ENCODE measurements around the gene HMGXB3.

DNA sequence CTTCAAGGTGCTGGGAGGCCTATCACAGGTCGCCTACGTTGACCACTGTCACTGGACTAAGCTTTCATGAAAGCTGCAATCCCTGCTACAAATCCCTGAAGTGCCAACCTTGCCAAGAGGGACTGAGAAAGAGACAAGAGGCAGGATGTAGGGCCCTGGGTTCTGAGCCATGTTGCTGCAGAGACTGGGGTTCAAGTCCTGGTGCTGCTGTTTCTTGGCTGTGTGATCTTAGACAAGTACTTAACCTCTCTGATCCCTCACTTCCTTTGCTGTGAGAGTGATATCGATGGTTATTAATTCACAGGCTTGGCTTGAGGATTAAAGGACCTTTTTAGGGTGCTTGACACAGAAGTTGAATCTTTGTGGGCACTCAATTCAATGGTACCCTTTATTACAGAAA is 70.3 kb downstream of the HMGXB3 start:
- TF ChIP-seq POLR2A (IDR thresholded peaks at IDR 0.05; ENCODE audit: low read depth) (no peak), EP300 (IDR thresholded peaks at IDR 0.05) (no peak)
- TF ChIP-seq, protein P1, sequence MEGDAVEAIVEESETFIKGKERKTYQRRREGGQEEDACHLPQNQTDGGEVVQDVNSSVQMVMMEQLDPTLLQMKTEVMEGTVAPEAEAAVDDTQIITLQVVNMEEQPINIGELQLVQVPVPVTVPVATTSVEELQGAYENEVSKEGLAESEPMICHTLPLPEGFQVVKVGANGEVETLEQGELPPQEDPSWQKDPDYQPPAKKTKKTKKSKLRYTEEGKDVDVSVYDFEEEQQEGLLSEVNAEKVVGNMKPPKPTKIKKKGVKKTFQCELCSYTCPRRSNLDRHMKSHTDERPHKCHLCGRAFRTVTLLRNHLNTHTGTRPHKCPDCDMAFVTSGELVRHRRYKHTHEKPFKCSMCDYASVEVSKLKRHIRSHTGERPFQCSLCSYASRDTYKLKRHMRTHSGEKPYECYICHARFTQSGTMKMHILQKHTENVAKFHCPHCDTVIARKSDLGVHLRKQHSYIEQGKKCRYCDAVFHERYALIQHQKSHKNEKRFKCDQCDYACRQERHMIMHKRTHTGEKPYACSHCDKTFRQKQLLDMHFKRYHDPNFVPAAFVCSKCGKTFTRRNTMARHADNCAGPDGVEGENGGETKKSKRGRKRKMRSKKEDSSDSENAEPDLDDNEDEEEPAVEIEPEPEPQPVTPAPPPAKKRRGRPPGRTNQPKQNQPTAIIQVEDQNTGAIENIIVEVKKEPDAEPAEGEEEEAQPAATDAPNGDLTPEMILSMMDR (IDR thresholded peaks at IDR 0.05): no peak
